ENCODE measurements around the gene AAGAB. TPM values are rescaled to one million over a fixed set of nuclear protein-coding genes. Genes with fewer than 3 reads are reported as not detected.

Gene AAGAB
- 56.2 to 71.4 TPM (median 60.3 TPM) in 5 replicates for total RNA-seq (2022; extraction: Qiagen RNA extraction)

GRCh38 chr15:67254238-67255175 lies at the start of gene AAGAB, which contains the start of gene IQCH:
TSS of gene AAGAB (minus strand) at chr15:67254661. CDS start at chr15:67254631, 30 bp downstream.
TSS of gene IQCH (plus strand) at chr15:67254786. CDS start at chr15:67254897, 111 bp downstream.

Other genes starting within 250 kb of the AAGAB start
- 87.4 to 115 TPM (median 107 TPM) in 5 replicates for gene SMAD3, start 189.1 kb downstream of the AAGAB start, total RNA-seq (2022; extraction: Qiagen RNA extraction)
- 1.1 to 1.6 TPM (median 1.4 TPM) in 5 replicates for gene IQCH, start 125 bp upstream of the AAGAB start, total RNA-seq (2022; extraction: Qiagen RNA extraction)